ENCODE data around the gene PKHD1.

DNA sequence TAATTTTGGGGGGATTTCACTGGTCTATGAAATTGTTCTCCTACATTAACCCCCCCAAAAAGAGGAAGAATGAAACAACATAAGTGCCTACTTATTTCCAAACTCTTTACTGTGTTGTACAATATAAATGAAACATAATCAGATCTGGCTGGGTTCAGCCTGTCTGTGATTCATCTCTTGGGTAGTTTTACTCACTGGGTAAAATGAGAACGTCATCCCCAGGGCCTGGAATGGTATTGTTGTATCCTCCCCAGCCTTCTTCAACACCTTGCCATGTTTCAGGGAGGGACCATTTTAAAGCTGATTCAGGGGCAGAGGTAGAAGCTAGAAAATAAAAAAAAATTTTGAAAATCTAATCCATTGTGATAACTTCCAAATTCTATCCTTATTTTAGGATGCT, 256.7 kb downstream of the PKHD1 start:
- TF ChIP-seq, protein P1, sequence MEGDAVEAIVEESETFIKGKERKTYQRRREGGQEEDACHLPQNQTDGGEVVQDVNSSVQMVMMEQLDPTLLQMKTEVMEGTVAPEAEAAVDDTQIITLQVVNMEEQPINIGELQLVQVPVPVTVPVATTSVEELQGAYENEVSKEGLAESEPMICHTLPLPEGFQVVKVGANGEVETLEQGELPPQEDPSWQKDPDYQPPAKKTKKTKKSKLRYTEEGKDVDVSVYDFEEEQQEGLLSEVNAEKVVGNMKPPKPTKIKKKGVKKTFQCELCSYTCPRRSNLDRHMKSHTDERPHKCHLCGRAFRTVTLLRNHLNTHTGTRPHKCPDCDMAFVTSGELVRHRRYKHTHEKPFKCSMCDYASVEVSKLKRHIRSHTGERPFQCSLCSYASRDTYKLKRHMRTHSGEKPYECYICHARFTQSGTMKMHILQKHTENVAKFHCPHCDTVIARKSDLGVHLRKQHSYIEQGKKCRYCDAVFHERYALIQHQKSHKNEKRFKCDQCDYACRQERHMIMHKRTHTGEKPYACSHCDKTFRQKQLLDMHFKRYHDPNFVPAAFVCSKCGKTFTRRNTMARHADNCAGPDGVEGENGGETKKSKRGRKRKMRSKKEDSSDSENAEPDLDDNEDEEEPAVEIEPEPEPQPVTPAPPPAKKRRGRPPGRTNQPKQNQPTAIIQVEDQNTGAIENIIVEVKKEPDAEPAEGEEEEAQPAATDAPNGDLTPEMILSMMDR (conservative IDR thresholded peaks at IDR 0.05; ENCODE audit: low read depth, low read length) = no peak
- TF ChIP-seq EZH2phosphoT487 (IDR thresholded peaks at IDR 0.05; ENCODE audit: borderline replicate concordance, low read length) = no peak
